HG02981 (cell line): Measurements from ENCODE around the gene MARCHF5.
"Not testable (repeated sequence)": the region's sequence is repeated elsewhere in the genome, so short reads cannot be mapped to it uniquely, and the experiment has no call there.

ENCODE experiments used
- ATAC-seq: cut with Tn5 transposase; IDR thresholded peaks from one replicate; pipeline ENCODE4 v1.9.1; 2021; ENCODE audit warnings: mild to moderate bottlenecking, moderate library complexity; ENCODE audit not compliant: unreplicated experiment

MARCHF5 gene

DNA sequence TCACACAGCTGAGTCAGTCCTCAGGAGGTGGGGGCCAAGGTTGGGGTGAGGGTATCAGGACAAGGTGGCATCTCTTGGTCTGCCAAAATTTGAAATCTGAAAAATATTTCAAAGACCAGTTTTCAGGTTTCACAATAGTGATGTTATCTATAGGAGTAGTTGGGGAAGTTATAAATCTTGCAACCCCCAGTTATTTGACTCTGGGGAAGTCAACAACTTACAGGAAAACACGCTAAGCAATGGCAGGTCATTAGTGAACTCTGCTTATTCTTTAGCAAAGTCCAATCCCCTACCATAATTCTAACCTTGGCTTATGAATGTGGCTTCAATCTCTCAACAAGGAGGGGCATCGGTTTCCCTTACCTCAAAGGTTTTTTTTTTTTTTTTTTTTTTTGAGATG, 94.9 kb downstream of the MARCHF5 start:
- ATAC-seq = no peak

DNA sequence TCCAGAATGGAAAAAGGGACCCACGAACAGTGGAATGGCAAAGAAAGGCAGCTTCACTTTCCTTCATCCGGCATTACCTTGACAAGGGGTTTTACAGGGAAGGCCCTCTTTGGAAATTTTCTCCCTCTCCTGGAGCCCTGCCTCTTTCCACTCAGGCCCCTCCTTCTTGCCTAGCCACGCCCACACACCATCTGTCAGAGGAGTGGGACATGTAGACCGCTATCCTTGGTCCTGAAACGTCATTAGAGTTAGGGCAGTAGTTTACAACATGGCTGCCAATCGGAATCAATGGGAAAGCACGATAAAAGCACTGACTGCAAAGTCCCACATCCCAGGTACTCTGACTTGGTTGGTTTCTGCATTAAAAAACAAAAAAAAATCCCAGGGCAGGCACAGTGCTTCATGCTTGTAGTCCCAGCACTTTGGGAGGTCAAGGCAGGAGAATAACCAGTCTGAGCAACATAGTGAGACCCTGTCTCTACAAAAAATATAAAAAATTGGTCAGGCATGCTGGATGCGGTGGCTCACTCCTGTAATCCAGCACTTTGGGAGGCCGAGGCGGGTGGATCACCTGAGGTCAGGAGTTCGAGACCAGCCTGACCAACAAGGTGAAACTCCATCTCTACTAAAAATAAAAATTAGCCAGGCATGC, 96.4 kb downstream of the MARCHF5 start:
- no peak for ATAC-seq

DNA sequence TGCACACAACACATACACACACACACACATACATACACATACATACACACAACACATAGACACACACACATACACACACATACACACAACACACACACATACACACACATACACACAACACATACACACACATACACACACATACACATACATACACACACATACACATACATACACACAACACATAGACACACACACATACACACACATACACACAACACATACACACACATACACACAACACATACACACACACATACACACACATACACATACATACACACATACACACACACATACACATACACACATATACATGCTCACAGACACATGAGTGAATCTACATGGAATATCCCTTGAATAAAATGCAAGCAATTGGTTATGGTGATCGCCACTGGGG, 102.2 kb downstream of the MARCHF5 start:
- not testable (repeated sequence) for ATAC-seq

DNA sequence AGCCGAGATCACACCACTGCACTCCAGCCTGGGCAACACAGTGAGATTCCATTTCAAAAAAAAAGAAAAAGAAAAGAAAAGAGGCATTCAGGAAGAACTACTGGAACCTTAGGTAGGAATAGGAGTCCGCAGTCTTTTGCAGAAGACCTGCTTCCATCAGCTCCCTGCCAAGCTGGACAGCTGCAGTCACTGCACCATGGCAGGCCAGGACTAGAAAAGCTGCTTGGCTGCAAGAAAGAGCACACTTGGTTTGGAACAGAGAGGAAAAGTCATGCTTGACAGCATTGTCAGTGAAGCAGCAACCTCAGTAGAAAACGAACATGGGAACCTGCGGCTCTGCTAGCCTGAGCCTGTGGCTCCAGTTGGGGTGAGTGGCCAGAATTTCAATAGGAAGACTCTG, 104.3 kb downstream of the MARCHF5 start:
- no peak for ATAC-seq

DNA sequence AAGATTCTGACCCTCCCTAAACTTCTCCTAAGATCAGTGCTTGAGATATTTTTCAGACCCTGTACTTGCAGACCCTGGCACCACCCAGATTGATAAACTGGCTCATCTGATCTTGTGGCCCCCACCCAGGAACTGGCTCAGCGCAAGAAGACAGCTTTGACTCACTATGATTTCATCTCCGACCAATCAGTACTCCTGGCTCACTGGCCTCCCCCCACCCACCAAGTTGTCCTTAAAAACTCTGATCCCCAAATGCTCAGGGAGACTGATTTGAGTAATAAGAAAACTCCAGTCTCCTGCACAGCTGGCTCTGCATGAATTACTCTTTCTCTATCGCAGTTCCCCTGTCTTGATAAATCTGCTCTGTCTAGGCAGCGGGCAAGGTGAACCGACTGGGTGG, 111.3 kb downstream of the MARCHF5 start:
- not testable (repeated sequence) for ATAC-seq
